GM13977 (cell line): Measurements from ENCODE around the gene DDX42.
"Not testable (repeated sequence)": the region's sequence is repeated elsewhere in the genome, so short reads cannot be mapped to it uniquely, and the experiment has no call there.

Experiments used
- DNase-seq: peaks from one replicate; pipeline ENCODE4 v3.0.0; 2012; ENCODE audit warnings: low spot score
- CTCF ChIP-seq: IDR thresholded peaks from 2 replicates; pipeline ENCODE4 v1.5.1; 2012; ENCODE audit warnings: mild to moderate bottlenecking, control low read depth; ENCODE audit not compliant: insufficient read depth; ENCODE audit errors: extremely low read depth, missing control alignments
- in situ Hi-C: fragments of 300-500 bp; cut with MboI; formaldehyde crosslinking; loops from one replicate; pipeline ENCODE4 v1.12.0; 2022; ENCODE audit warnings: low sequenced_read_pairs, low pct_unique_long_range_greater_than_20kb, mixed read lengths, inconsistent platforms; ENCODE audit not compliant: unreplicated experiment

Gene DDX42

DNA sequence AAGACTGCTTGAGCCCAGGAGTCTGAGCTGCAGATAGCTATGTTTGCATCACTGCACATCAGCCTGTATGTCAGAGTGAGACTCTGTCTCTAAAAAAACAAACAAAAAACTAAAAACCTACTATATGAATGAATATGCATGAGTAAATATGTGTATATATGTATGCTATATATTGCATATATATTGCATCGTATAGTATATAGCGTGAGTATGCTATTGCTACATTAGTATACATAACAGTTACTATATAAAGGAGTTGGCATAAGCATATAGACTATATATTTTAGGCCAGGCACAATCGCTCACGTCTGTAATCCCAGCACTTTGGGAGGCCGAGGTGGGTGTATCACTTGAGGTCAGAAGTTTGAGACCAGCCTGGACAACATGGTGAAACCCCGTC lies 16.1 kb downstream of the DDX42 start:
- TF ChIP-seq CTCF, result no peak
- DNase-seq, result no peak
- in situ Hi-C loops, result no loop called here

DNA sequence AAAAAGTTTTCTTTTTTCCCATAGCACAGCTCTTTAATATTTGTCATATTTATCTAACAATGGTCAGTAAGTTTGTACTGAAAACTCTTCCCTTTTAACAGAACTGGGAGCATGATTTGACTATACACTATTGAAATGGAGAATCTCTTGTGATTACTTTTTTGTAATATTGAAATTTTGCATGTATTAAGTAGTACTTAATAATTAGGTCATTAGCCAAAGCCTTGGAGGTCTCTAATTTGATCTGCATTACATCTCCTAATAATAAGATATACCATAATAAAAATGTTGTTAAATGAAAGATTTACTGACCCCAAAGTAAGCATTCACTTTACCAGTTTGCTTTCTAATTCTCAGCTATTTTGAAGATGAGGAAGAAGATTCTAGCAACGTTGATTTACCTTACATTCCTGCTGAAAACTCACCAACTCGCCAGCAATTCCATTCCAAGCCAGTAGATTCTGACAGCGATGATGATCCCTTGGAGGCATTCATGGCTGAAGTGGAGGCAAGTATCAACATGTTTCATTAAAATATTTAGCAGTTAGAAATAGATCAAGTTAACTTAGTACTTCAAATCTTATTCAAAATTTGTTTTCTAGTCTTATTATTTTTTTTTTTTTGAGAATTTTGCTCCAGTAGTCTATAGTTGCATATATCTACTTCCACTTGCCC lies 18.2 kb downstream of the DDX42 start:
- TF ChIP-seq CTCF, result no peak
- in situ Hi-C loops, result no loop called here
- DNase-seq, result no peak

DNA sequence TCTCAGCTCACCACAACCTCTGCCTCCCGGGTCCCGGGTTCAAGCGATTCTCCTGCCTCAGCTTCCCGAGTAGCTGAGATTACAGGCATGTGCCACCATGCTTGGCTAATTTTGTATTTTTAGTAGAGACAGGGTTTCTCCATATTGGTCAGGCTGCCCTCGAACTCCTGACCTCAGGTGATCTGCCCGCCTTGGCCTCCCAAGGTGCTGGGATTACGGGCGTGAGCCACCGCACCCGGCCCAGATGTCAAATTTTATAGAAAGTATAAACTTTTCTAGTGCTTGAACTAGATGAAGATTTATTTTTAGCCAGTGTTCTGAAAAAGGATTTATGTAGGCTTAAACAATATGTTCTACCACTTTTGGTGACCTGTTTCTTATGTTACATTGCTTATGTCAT lies 22.4 kb downstream of the DDX42 start:
- DNase-seq, in situ Hi-C loops: not testable (repeated sequence)

GRCh38 chr17:63798572-63799106 lies 24.7 kb downstream of the DDX42 start:
- in situ Hi-C loops, result no loop called here
- TF ChIP-seq CTCF, result no peak
- no peak for DNase-seq

GRCh38 chr17:63800783-63801182 lies 26.8 kb downstream of the DDX42 start:
- in situ Hi-C loops, result no loop called here
- no peak for TF ChIP-seq CTCF
- DNase-seq, result no peak

- in situ Hi-C loops, result no loop called here
- no peak for TF ChIP-seq CTCF
- no peak for DNase-seq
Measured at GRCh38 chr17:63804328-63804727, 30.4 kb downstream of the DDX42 start.

- no peak for TF ChIP-seq CTCF
- in situ Hi-C loops, result no loop called here
Measured at GRCh38 chr17:63805591-63805990, 31.6 kb downstream of the DDX42 start.

More at GRCh38 chr17:63805591-63805990, 31.6 kb downstream of the DDX42 start:
- no peak for DNase-seq
